Measurements from ENCODE around the gene CEP44. TPM values are rescaled to one million over a fixed set of nuclear protein-coding genes. Genes with fewer than 3 reads are reported as not detected.

Gene CEP44
- total RNA-seq, 4 donors from 2014 or later, result 5.8 to 13.9 (median 9.0) TPM

GRCh38 chr4:174262624-174263444 is 20.9 kb upstream of the CEP44 start:
- DNase-seq (ENCODE audit: low spot score) (no peak), ATAC-seq (ENCODE audit: low FRiP score) (no peak)
- no peak for TF ChIP-seq CTCF (IDR thresholded peaks at IDR 0.05)

- no peak for ATAC-seq (ENCODE audit: low FRiP score)
- DNase-seq (ENCODE audit: low spot score), result no peak
- no peak for TF ChIP-seq CTCF (IDR thresholded peaks at IDR 0.05)
Observed at GRCh38 chr4:174263445-174263736, 20.3 kb upstream of the CEP44 start.

- DNase-seq (ENCODE audit: low spot score), result no peak
- ATAC-seq (ENCODE audit: low FRiP score), result no peak
Observed at GRCh38 chr4:174265916-174266315, 17.8 kb upstream of the CEP44 start.

GRCh38 chr4:174266416-174266815 is 17.3 kb upstream of the CEP44 start:
- DNase-seq (ENCODE audit: low spot score) (no peak), ATAC-seq (ENCODE audit: low FRiP score) (no peak)
- TF ChIP-seq CTCF (IDR thresholded peaks at IDR 0.05), result no peak

More at GRCh38 chr4:174265916-174266315, 17.8 kb upstream of the CEP44 start:
- no peak for TF ChIP-seq CTCF (IDR thresholded peaks at IDR 0.05)

GRCh38 chr4:174273930-174274329 is 9.8 kb upstream of the CEP44 start:
- no peak for TF ChIP-seq CTCF (IDR thresholded peaks at IDR 0.05)
- no peak for DNase-seq (ENCODE audit: low spot score)
- no peak for ATAC-seq (ENCODE audit: low FRiP score)

GRCh38 chr4:174274436-174274835 is 9.3 kb upstream of the CEP44 start:
- ATAC-seq (ENCODE audit: low FRiP score) (no peak), DNase-seq (ENCODE audit: low spot score) (no peak)
- TF ChIP-seq CTCF (IDR thresholded peaks at IDR 0.05), result no peak

GRCh38 chr4:174275101-174275500 is 8.6 kb upstream of the CEP44 start:
- no peak for TF ChIP-seq CTCF (IDR thresholded peaks at IDR 0.05)
- ATAC-seq (ENCODE audit: low FRiP score) (no peak), DNase-seq (ENCODE audit: low spot score) (no peak)

Measured in omental fat pad (tissue), 4 donors.